SKM-1 treated with dmso at 0.1 percent for 144 hours (cell line): ENCODE measurements around the gene MYO1D.
A peak's percentile ranks its signal among the peaks of the same experiment; 100 is the strongest.

Experiments
- DNase-seq: peaks from one replicate; lab custom pipeline; 2025; ENCODE audit not compliant: unreplicated experiment; lab: John Stamatoyannopoulos, UW

The MYO1D gene

GRCh38 chr17:32516940-32517701 lies 359.8 kb downstream of the MYO1D start:
- no peak for DNase-seq

- no peak for DNase-seq
These were observed 360.5 kb downstream of the MYO1D start for GRCh38 chr17:32516450-32516849.

DNA sequence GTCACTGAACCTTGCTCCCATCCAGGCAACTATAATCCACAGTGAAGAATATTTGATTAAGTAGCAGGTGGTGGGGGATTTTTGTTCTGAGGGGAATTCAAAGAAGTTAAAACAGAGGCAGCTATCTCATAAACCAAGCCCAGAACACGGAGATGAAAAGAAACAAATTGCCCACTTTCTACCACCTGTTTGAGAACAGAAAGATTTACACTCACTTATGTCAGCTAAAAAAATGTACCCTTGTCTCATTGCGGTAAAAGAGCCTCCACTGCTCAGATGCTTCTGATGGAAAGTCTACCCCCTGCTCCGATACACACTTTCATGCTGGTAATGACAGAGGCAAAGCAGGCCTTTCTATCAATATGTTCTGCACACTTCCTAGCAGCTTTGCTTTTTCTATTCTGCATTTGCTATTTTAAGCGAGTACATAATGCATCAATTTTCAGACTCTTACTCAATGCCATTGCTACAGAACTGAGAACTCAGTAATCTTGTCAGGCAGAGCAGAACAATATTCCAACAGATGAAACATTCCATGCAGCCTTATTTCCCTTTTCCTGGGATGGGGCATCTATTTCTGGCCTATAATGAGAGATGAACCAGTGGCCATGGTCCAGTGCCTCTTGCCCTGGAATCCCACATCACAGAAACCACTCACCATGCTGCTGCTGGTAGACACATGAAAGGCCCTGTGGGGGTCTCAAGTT lies 361.1 kb downstream of the MYO1D start:
- DNase-seq: no peak

- DNase-seq: no peak
These were observed 362.3 kb downstream of the MYO1D start for GRCh38 chr17:32514606-32515005.

- no peak for DNase-seq
These were observed 363.3 kb downstream of the MYO1D start for GRCh38 chr17:32513579-32513978.

GRCh38 chr17:32512328-32512727 lies 364.6 kb downstream of the MYO1D start:
- DNase-seq: no peak

- no peak for DNase-seq
These were observed 366.5 kb downstream of the MYO1D start for GRCh38 chr17:32510466-32510865.

- no peak for DNase-seq
These were observed 368.0 kb downstream of the MYO1D start for GRCh38 chr17:32508926-32509325.

GRCh38 chr17:32504166-32504990 lies 372.5 kb downstream of the MYO1D start:
- DNase-seq: no peak

- DNase-seq: peak; percentile 53
These were observed 373.4 kb downstream of the MYO1D start for GRCh38 chr17:32503251-32504165.

DNA sequence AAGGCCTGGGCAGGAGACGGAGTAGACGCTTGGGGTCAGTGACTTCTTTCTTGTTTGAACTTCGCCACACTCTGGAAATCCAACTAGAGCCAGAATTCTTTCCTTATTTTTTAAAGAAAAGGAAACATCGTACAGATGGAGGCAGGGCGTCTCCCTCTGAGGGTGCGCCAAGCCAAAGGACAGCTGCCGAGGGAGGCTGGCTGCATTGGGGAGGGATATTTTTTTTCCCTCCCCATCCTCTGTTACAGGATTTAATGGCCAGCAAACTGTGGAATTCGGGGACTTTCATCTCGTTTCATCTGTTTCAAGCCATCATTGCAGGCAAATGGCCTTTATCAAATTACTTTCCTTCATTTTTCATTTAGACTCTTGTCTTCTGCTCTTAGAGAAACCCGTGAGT lies 374.2 kb downstream of the MYO1D start:
- no peak for DNase-seq

DNA sequence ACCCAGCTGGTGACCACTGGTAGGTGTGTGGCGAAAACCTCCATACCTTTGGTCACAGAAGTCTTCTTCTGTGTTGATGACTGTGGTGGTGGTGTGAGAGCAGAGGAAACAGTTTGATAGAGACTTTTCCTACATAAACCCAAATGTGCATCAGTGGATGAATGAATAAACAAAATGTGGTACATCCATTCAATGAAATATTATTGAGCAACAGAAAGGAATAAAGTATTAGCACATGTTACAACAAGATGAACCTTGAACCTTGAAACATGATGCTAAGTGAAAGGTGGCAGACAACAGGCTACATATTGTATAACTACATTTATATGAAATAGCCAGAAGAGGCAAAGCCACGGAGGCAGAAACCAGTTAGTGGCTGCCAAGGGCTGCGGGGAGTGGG lies 374.9 kb downstream of the MYO1D start:
- no peak for DNase-seq

DNA sequence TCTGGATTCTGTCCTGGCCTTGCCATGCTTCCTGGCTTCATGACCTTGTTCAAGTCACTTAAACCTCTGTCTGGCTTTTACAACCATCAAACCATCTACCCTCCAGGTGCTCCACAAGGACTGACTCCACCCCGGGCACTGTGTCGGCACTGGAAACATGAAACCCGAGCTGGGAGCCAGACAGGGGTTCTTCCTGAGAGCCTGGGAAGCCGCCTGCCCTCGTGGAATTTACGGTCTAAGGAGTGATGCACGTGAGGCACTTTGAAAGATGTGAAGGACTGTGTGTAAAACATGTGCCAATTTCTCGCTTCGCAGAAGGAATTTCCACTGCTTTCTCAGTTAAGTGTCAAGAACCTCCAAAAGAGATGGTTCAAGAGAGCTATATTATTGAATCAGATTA lies 378.5 kb downstream of the MYO1D start:
- no peak for DNase-seq

- DNase-seq: no peak
These were observed 379.3 kb downstream of the MYO1D start for GRCh38 chr17:32497431-32498205.

GRCh38 chr17:32496395-32497073 lies 380.4 kb downstream of the MYO1D start:
- DNase-seq: no peak

DNA sequence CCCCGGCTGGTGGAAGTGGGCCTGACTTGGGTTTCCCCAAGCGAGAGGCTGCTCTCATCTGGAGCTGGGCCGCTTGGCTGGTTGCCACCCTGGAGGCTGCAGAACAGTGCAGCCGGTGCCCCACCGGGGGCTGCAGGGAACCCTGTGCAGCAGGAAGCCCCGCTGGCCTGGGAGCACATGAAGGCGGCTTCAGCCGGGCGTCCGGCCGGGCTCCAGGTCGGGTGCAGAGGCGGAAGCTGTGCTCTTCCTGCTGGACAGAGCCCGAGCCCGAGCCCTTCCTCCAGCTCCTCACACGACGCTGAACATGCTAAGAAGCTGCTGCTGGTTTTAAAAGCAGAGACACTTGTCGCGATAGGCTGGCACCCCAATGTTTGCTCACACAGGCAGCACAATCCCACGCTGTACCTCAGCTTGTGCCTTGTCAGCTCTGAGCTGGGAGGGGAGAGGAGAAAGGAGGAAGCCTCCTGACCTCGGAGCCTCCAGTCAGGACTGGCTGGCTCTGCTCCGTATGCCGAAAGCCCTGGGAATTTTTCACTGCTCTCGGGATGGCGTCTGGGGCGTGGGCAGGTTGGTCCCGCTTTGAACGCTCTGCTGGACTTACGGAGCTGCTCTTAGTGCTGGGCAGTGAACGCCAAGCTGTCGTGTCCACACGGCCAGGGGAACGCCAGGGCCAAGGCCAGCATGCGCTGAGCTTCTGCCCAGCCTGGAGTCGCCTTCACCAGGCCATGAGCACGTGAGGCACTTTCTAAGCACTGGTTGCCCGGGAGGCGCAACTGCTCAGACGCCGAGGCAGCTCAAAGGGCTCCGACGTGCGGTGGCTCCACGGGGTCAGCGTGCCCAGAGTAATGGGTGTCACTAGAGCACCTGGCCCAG lies 381.3 kb downstream of the MYO1D start:
- no peak for DNase-seq

DNA sequence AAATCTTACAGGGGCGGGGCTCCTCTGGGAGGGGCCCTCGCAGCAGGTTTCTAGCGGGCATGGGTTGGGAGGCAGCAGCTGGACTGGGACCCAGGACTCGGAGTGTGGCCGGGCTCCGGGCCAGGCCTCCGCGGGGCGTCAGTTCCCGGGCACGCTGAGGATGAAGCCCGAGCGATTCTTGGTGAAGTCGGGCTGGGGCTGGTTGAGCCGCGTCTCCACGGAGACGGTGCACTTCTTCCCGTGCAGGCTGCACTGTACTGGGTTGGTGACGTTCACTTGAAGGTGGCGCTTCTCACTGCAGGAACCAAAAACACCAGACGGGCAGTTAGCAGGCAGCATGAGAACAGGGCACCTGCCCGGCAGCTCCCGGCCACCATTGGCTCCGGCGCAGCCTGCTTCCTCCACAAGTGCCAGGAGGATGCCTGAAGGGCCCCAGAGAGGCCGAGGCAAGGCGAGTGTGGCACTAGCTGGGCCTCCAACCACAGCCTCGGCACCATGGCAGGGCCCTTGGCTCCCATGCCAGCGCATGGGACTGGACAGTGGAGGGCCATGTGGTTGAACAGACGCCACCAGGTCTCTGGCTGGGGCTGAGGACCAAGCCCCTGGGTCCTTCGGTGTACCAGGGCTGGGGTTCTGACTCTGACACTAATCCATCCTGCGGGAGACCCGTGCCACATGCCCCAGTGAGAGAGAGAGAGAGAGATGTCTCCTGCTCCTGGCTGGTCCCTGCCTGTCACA lies 382.1 kb downstream of the MYO1D start:
- no peak for DNase-seq
